CD4-positive, alpha-beta memory T cell (primary cell): ENCODE data around the gene NKD1. TPM values are rescaled to one million over a fixed set of nuclear protein-coding genes. Genes with fewer than 3 reads are reported as not detected.
A peak's percentile ranks its signal among the peaks of the same experiment; 100 is the strongest.

Experiments
- CTCF ChIA-PET: fragments of 350-600 bp; sonication (Branson Sonifier 250); formaldehyde crosslinking; loops from one replicate; lab custom pipeline; 2021; ENCODE audit warnings: inconsistent platforms; ENCODE audit not compliant: partially characterized antibody; lab: Charles Lee
- POLR2A ChIA-PET: fragments of 350-600 bp; sonication (Branson Sonifier 250); formaldehyde crosslinking; loops from one replicate; lab custom pipeline; 2021; ENCODE audit not compliant: partially characterized antibody; lab: Charles Lee
- DNase-seq, 5 donors: peaks; one replicate each; pipeline versions ENCODE4 v3.0.0 to v3.0.0-alpha.2; 2020 to 2022; ENCODE audit warnings: mixed read lengths in 1 of 5
- H3K27ac ChIP-seq: one replicate; pipeline ENCODE4 v1.7.0; 2013; ENCODE audit warnings: low read depth, low read length
- H3K27me3 ChIP-seq: 2 replicates; pipeline ENCODE4 v1.7.0; 2013; ENCODE audit warnings: mild to moderate bottlenecking, low read length, moderate library complexity; ENCODE audit not compliant: insufficient read depth
- H3K36me3 ChIP-seq: 2 replicates; pipeline ENCODE4 v1.7.0; 2013; ENCODE audit warnings: mild to moderate bottlenecking, low read length, moderate library complexity; ENCODE audit not compliant: insufficient read depth
- H3K4me1 ChIP-seq: 2 replicates; pipeline ENCODE4 v1.7.0; 2013; ENCODE audit warnings: mild to moderate bottlenecking, low read length, moderate library complexity; ENCODE audit not compliant: insufficient read depth
- H3K4me3 ChIP-seq, 2 donors: one replicate each; pipeline ENCODE4 v1.7.0; 2013; ENCODE audit warnings: low read length in 2 of 2, mild to moderate bottlenecking in 1 of 2
- H3K9me3 ChIP-seq, 2 donors: one replicate each; pipeline ENCODE4 v1.7.0; 2013; ENCODE audit warnings: low read length in 2 of 2, control low read depth in 1 of 2; ENCODE audit not compliant: control insufficient read depth in 1 of 2
- H3K27ac Mint-ChIP-seq, 7 donors: one replicate each; pipeline ENCODE4 v1.8.0; 2020 to 2021; ENCODE audit warnings: mixed read lengths in 7 of 7, mild to moderate bottlenecking in 6 of 7, inconsistent platforms in 3 of 7, moderate library complexity in 3 of 7
- H3K27me3 Mint-ChIP-seq, 2 donors: one replicate each; pipeline ENCODE4 v1.8.0; 2020 to 2021; ENCODE audit warnings: mixed read lengths in 2 of 2
- H3K36me3 Mint-ChIP-seq, 2 donors: one replicate each; pipeline ENCODE4 v1.8.0; 2020 to 2021; ENCODE audit warnings: mixed read lengths in 2 of 2, inconsistent platforms in 1 of 2, mild to moderate bottlenecking in 1 of 2
- H3K4me1 Mint-ChIP-seq, 4 donors: one replicate each; pipeline ENCODE4 v1.8.0; 2020 to 2021; ENCODE audit warnings: mixed read lengths in 4 of 4, mild to moderate bottlenecking in 1 of 4
- H3K4me3 Mint-ChIP-seq, 8 donors: one replicate each; pipeline ENCODE4 v1.8.0; 2020 to 2021; ENCODE audit warnings: mixed read lengths in 8 of 8, mild to moderate bottlenecking in 7 of 8, moderate library complexity in 6 of 8, inconsistent platforms in 3 of 8
- H3K9me3 Mint-ChIP-seq, 8 donors: one replicate each; pipeline ENCODE4 v1.8.0; 2020 to 2021; ENCODE audit warnings: mixed read lengths in 8 of 8, mild to moderate bottlenecking in 5 of 8, inconsistent platforms in 3 of 8, moderate library complexity in 1 of 8
- intact Hi-C: fragments of 100-400 bp; cut with micrococcal nuclease; formaldehyde crosslinking; loops from one replicate; pipeline ENCODE4 v1.15.1; 2023
- polyA plus RNA-seq, 2 donors: library from polyadenylated mRNA; unstranded; fragments of 300-500 nt; fragmentation: Illumina TruSeq; gene quantifications; one replicate each; pipeline ENCODE4 v1.2.3, GENCODE V29; 2021
- total RNA-seq, 2 experiments: library from RNA; stranded (reverse); gene quantifications; one replicate each; pipeline ENCODE4 v1.2.3, GENCODE V29; 2021

NKD1 gene
- total and polyA plus RNA-seq, 4 experiments from 2014 or later = 0.48 to 4.6 (median 3.8) TPM; not detected in 1

DNA sequence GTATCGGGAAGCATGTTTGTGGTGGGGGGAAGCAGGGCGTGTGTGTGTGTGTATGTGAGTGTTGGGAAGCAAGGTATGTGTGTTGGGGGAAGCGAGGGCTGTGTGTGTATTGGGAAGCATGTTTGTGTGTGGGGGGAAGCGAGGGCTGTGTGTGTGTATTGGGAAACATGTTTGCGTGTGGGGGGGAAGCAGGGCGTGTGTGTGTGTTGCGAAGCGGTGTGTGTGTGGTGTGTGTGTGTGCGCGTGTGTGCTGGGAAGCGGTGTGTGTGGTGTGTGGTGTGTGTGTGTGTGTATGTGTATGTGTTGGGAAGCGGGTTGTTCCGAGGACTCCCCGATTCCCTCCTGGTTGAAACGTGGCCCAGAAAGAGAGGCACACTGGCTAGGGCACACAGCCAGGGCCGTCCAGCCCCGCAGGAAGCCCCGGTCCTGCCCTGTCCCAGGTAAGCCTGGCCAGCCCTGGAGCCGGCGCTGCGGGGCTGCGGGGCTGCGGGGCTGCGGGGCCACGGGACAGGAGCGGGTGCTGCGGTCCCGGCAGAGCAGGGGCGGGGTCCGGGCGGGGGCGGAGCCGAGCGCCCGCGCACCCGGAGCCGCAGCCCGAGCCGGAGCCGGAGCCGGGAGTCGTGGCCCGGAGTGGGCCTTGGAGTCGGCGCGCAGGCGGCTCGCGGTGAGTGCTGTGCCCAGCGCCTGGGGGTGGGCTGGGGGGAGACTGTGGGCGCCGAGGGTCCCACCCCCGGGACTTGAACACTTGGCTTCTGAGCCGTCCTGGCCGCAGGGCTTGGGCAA lies 145.0 kb downstream of the NKD1 start, which contains the start of gene NOD2:
Gene NOD2 (plus strand): TSS at position 608 of the 783 bp plus-strand sequence. CDS start 5,890 bp downstream, outside the sequence.
- Histone ChIP-seq H3K27ac (peak within 1 kb of the TSS; percentile 63), H3K4me1 (peaks cover 55% of the 10 kb centered on the region), H3K4me3 (peak within 1 kb of the TSS; percentile 68 to 69), H3K36me3 (no peaks in the 10 kb centered on the region), H3K27me3 (no peaks in the 10 kb centered on the region), H3K9me3 (no peaks in the 10 kb centered on the region)
- intact Hi-C loops = no loop called here
- CTCF ChIA-PET = interaction anchor here (1.4 to 5.2 kb wide), 3 partner anchors 25 to 54 kb away, joined by 3 to 28 read pairs (median 5); no protein-coding TSS in a partner anchor
- H3K4me3 Mint-ChIP-seq = peak within 1 kb of the TSS; percentile 87 to 91 (median 88)
- peaks cover 0 to 3% (median 0%) of the 10 kb centered on the region in 8 donors for H3K9me3 Mint-ChIP-seq
- POLR2A ChIA-PET = interaction anchor here (1.4 to 8.8 kb wide), 5 partner anchors 11 to 53 kb away, joined by 5 to 226 read pairs (median 7); partner anchors contain the start of genes CYLD and SNX20
- no peaks in the 10 kb centered on the region for H3K27me3 Mint-ChIP-seq
- H3K4me1 Mint-ChIP-seq = peaks cover 50 to 67% (median 54%) of the 10 kb centered on the region in 4 donors
- DNase-seq = peak in 3 of 5 donors; percentile 22 to 47 (median 31)
- H3K36me3 Mint-ChIP-seq = peaks cover 0 to 5% of the 10 kb centered on the region in 2 donors
- H3K27ac Mint-ChIP-seq = peak within 1 kb of the TSS; percentile 53 to 99 (median 93)

DNA sequence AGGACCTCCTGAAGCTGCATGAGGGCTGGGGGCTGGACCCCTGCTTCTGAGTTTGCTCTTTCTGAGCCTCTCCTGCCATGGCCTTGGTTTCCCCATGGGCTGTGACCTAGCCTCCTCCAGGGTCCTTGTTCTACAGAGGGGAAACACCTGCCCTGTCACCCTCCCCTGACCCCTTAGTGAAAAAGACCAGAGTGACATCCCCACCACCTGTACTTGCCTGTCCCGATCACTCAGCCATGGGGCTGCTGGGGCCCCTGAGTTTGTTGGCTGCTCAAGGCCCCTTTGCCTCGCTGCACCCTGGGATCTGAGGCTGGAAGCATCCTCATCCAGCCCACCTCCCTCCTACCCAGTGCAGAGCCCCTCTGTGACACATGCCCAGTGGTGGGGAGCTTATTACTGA lies 146.0 kb downstream of the NKD1 start:
- H3K36me3 ChIP-seq = no peaks in the 10 kb centered on the region
- no peaks in the 10 kb centered on the region for H3K27me3 ChIP-seq
- Mint-ChIP-seq H3K36me3 (peaks cover 0 to 9% of the 10 kb centered on the region in 2 donors), H3K27me3 (no peaks in the 10 kb centered on the region), H3K4me3 (peak overlapping the region; percentile 80 to 91 (median 88)), H3K9me3 (peaks cover 0 to 3% (median 0%) of the 10 kb centered on the region in 8 donors), H3K4me1 (peaks cover 57 to 77% (median 63%) of the 10 kb centered on the region in 4 donors), H3K27ac (peak overlapping the region; percentile 14 to 99 (median 93))
- intact Hi-C loops = no loop called here
- peak overlapping the region; percentile 63 for H3K27ac ChIP-seq
- peak overlapping the region; percentile 68 to 69 for H3K4me3 ChIP-seq
- ChIA-PET CTCF (interaction anchor here (1.0 to 5.2 kb wide), 10 partner anchors 7 to 112 kb away, joined by 3 to 28 read pairs (median 4); partner anchors contain the start of genes CYLD and SNX20), POLR2A (interaction anchor here (1.4 to 8.8 kb wide), 6 partner anchors 12 to 52 kb away, joined by 5 to 226 read pairs (median 8); partner anchors contain the start of genes CYLD and SNX20)
- peaks cover 66% of the 10 kb centered on the region for H3K4me1 ChIP-seq
- H3K9me3 ChIP-seq = no peaks in the 10 kb centered on the region
- DNase-seq = no peak

DNA sequence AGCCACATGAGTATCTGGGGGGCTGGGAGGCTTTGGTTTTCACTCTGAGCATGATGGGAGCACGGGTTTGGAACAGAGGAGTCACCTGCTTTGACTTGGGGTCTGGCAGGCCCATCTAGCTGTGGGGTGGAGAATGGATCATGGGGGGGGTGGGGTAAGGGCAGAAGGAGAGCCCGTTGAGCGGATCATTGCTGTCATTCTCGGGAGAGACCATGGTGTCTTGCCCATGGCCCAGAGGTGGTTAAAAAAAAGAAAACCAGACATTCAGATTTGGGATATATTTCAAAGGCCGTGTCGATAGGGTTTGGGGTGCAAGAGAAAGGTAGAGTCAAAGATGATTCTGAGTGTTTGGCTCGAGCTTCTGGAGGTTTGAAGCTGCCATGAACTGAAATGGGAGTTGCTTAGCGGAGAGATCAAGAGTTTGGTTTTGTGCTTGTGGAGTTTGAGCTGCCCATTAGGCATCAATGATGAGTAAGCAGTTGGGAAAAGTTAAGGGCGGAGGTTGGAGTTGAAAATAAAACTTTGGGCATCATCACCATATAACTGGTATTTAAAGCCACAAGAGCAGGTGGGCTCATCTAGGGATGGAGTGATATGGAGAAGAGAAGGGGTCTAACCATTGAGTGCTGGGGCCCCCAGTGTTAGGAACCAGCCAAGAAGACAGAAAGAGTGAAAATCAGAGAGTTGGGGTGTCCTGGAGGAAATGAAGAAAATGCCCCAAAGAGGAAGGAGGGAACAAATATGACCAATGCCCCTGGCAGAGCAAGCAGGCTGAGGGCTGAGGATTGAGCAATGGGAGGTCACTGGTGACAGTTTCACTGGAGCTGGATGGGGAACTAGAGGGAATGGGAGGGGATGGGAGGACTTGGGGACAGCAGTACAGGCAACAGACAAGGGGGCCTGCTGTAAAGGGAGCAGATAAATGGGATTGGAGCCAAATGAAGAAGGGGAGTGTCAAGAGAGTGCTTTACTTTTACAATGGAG lies 147.1 kb downstream of the NKD1 start:
- Mint-ChIP-seq H3K4me1 (peaks cover 62 to 88% (median 73%) of the 10 kb centered on the region in 4 donors), H3K4me3 (peak overlapping the region; percentile 13 to 96 (median 88)), H3K27me3 (no peaks in the 10 kb centered on the region), H3K36me3 (peaks cover 0 to 15% of the 10 kb centered on the region in 2 donors), H3K9me3 (peaks cover 0 to 3% (median 0%) of the 10 kb centered on the region in 8 donors), H3K27ac (peak overlapping the region; percentile 54 to 99 (median 95))
- ChIA-PET CTCF (interaction anchor here (0.8 to 5.2 kb wide), 11 partner anchors 9 to 111 kb away, joined by 3 to 28 read pairs (median 3); partner anchors contain the start of genes CYLD and SNX20), POLR2A (interaction anchor here (1.7 to 8.8 kb wide), 8 partner anchors 13 to 51 kb away, joined by 6 to 226 read pairs (median 14); partner anchors contain the start of genes CYLD and SNX20)
- Histone ChIP-seq H3K9me3 (no peaks in the 10 kb centered on the region), H3K4me3 (no peak overlapping the region), H3K27ac (peak overlapping the region; percentile 88), H3K36me3 (no peaks in the 10 kb centered on the region), H3K27me3 (no peaks in the 10 kb centered on the region), H3K4me1 (peaks cover 77% of the 10 kb centered on the region)
- no peak for DNase-seq
- intact Hi-C loops = no loop called here

DNA sequence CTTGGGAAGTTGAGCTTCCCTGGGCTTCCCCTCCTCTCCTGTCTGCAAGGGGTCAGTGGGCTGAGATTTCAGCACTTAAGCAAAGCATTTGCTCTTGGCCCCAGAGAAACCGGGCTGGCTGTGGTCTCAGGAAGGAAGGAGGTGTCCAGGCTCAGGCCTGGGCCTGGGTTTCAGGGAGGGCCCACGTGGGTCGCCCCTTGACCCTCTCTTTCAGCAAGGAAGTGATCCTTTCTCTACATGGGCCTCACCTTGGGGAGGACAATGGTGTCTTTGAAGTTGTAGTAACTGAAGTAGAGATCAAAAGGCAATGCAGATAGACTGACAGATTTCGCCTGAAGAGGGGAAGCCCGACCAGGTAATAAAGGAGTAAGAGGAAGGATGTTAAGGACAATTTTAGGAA lies 147.9 kb downstream of the NKD1 start:
- peaks cover 79% of the 10 kb centered on the region for H3K4me1 ChIP-seq
- POLR2A ChIA-PET = interaction anchor here (0.8 to 8.8 kb wide), 8 partner anchors 14 to 85 kb away, joined by 3 to 226 read pairs (median 12); partner anchors contain the start of genes CYLD and SNX20
- Mint-ChIP-seq H3K27ac (peak overlapping the region; percentile 85 to 99 (median 95)), H3K4me1 (peaks cover 60 to 88% (median 76%) of the 10 kb centered on the region in 4 donors), H3K36me3 (peaks cover 4 to 19% of the 10 kb centered on the region in 2 donors), H3K4me3 (peak overlapping the region; percentile 0 to 96 (median 82)), H3K27me3 (no peaks in the 10 kb centered on the region), H3K9me3 (peaks cover 0 to 3% (median 0%) of the 10 kb centered on the region in 8 donors)
- H3K36me3 ChIP-seq = no peaks in the 10 kb centered on the region
- H3K27me3 ChIP-seq = no peaks in the 10 kb centered on the region
- CTCF ChIA-PET = interaction anchor here (0.9 to 5.2 kb wide), 10 partner anchors 10 to 671 kb away, joined by 3 to 28 read pairs (median 4); partner anchors contain the start of genes CNEP1R1 and SNX20
- intact Hi-C loops = loop anchor here (1.0 kb wide), 1 partner anchor 11 kb away; no protein-coding TSS in a partner anchor
- H3K4me3 ChIP-seq = peak overlapping the region; percentile 48 to 89
- peak overlapping the region; percentile 88 for H3K27ac ChIP-seq
- H3K9me3 ChIP-seq = no peaks in the 10 kb centered on the region
- DNase-seq = peak in 1 of 5 donors; percentile 42

DNA sequence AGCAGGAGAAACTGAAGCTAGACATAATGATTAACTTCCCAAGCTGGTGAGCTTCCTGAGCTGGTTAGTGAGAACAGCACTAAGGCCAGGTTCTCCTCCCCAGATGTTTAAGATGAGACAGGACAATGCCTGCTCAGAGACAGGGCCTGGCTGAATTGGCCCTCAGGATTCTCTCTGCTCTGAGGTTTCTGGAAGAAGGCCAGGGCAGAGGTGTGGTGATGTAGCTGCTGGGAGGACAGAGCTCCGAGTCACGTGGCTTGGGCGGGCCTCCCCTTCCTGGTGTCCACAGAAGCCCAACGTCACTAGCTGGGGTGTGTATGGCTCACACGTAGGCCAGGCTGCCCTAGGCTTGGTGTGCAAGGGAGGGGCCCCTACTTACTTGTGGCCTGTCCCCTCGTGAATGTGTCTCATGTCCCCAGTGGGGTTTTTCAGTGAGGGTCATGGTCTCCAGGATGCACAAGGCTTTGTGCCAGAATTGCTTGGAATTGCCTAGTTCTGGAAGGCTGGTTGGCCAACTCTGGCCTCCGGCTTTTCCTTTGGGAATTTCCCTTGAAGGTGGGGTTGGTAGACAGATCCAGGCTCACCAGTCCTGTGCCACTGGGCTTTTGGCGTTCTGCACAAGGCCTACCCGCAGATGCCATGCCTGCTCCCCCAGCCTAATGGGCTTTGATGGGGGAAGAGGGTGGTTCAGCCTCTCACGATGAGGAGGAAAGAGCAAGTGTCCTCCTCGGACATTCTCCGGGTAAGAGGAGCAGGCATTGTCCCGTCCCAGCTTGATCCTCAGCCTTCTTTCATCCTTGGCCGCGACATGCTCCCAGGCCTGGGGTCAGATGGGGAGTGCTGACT lies 148.6 kb downstream of the NKD1 start:
- Mint-ChIP-seq H3K36me3 (peaks cover 6 to 19% of the 10 kb centered on the region in 2 donors), H3K4me1 (peaks cover 60 to 93% (median 81%) of the 10 kb centered on the region in 4 donors), H3K27me3 (no peaks in the 10 kb centered on the region), H3K4me3 (peak overlapping the region; percentile 87 to 96 (median 93)), H3K9me3 (peaks cover 0 to 4% (median 0%) of the 10 kb centered on the region in 8 donors), H3K27ac (peak overlapping the region; percentile 85 to 99 (median 95))
- Histone ChIP-seq H3K4me3 (peak overlapping the region; percentile 48 to 89), H3K27ac (peak overlapping the region; percentile 88), H3K9me3 (no peaks in the 10 kb centered on the region), H3K36me3 (no peaks in the 10 kb centered on the region), H3K4me1 (peaks cover 79% of the 10 kb centered on the region), H3K27me3 (no peaks in the 10 kb centered on the region)
- ChIA-PET POLR2A (interaction anchor here (0.8 to 8.8 kb wide), 12 partner anchors 12 to 84 kb away, joined by 3 to 226 read pairs (median 6); partner anchors contain the start of genes CYLD and SNX20), CTCF (interaction anchor here (0.9 to 5.2 kb wide), 14 partner anchors 11 to 672 kb away, joined by 3 to 28 read pairs (median 4); partner anchors contain the start of genes CNEP1R1 and SNX20)
- intact Hi-C loops = loop anchor here (1.0 kb wide), 1 partner anchor 11 kb away; no protein-coding TSS in a partner anchor
- peak; percentile 67 to 90 (median 71) for DNase-seq
